WERI-Rb-1 (cell line): ENCODE measurements around the gene DNPEP.
"Not testable (repeated sequence)": the region's sequence is repeated elsewhere in the genome, so short reads cannot be mapped to it uniquely, and the experiment has no call there.

ENCODE experiments used
- DNase-seq: peaks from one replicate; pipeline ENCODE4 v3.0.0-alpha.2; 2020
- H3K27ac ChIP-seq: fragments of 250-450 bp; sonication (Bioruptor Pico); 2 replicates; pipeline ENCODE4 v1.5.1; 2020; ENCODE audit warnings: mild to moderate bottlenecking, moderate library complexity
- H3K27me3 ChIP-seq: fragments of 250-450 bp; sonication (Bioruptor Pico); 2 replicates; pipeline ENCODE4 v1.5.1; 2021; ENCODE audit warnings: mild to moderate bottlenecking, low read depth, moderate library complexity; ENCODE audit not compliant: insufficient read depth, severe bottlenecking
- H3K36me3 ChIP-seq: fragments of 250-450 bp; sonication (Bioruptor Pico); 2 replicates; pipeline ENCODE4 v1.5.1; 2020; ENCODE audit warnings: mild to moderate bottlenecking, moderate library complexity
- H3K4me3 ChIP-seq: 2 replicates; pipeline ENCODE4 v1.5.1; 2011; ENCODE audit warnings: low read depth, mild to moderate bottlenecking, control low read depth, low read length
- H3K9me3 ChIP-seq: fragments of 250-450 bp; sonication (Bioruptor Pico); 2 replicates; pipeline ENCODE4 v1.5.1; 2021; ENCODE audit warnings: mild to moderate bottlenecking, moderate library complexity; ENCODE audit not compliant: severe bottlenecking
- TF ChIP-seq, protein P1 (sequence below): IDR thresholded peaks from 2 replicates; pipeline ENCODE4 v1.5.1; 2011; ENCODE audit warnings: low read depth, mild to moderate bottlenecking, control low read depth, inconsistent platforms, low read length

DNPEP gene

GRCh38 chr2:219409619-219410018 lies 21.9 kb upstream of the DNPEP start:
- Histone ChIP-seq H3K27me3 (no peaks in the 10 kb centered on the region), H3K27ac (no peak overlapping the region), H3K9me3 (peaks cover 3% of the 10 kb centered on the region), H3K36me3 (no peaks in the 10 kb centered on the region), H3K4me3 (no peak overlapping the region)
- TF ChIP-seq, protein P1, sequence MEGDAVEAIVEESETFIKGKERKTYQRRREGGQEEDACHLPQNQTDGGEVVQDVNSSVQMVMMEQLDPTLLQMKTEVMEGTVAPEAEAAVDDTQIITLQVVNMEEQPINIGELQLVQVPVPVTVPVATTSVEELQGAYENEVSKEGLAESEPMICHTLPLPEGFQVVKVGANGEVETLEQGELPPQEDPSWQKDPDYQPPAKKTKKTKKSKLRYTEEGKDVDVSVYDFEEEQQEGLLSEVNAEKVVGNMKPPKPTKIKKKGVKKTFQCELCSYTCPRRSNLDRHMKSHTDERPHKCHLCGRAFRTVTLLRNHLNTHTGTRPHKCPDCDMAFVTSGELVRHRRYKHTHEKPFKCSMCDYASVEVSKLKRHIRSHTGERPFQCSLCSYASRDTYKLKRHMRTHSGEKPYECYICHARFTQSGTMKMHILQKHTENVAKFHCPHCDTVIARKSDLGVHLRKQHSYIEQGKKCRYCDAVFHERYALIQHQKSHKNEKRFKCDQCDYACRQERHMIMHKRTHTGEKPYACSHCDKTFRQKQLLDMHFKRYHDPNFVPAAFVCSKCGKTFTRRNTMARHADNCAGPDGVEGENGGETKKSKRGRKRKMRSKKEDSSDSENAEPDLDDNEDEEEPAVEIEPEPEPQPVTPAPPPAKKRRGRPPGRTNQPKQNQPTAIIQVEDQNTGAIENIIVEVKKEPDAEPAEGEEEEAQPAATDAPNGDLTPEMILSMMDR, result no peak
- DNase-seq, result no peak

DNA sequence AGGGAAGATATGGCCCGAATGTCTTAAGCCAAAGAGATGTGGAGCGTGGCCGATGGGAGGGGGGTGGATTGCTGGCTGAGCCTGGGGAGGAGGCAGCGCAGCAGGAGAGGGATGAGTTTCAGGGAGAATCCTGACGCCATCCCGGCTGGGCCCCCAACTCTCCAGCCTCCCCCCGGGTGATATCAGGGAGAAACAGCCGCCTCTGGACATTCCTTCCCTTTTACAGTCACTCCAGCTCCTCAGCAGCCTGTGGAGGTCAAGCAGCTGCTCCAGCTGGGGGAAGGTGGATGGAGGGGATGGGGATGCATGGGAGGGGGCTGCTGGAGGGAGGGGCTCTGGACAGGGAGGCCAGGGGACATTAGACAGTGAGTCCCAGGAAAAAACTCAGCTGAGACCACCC lies 20.9 kb upstream of the DNPEP start:
- DNase-seq, result no peak
- H3K27ac ChIP-seq, result no peak overlapping the region
- peaks cover 3% of the 10 kb centered on the region for H3K9me3 ChIP-seq
- no peaks in the 10 kb centered on the region for H3K27me3 ChIP-seq
- no peak overlapping the region for H3K4me3 ChIP-seq
- TF ChIP-seq, protein P1, result no peak
- H3K36me3 ChIP-seq, result no peaks in the 10 kb centered on the region

DNA sequence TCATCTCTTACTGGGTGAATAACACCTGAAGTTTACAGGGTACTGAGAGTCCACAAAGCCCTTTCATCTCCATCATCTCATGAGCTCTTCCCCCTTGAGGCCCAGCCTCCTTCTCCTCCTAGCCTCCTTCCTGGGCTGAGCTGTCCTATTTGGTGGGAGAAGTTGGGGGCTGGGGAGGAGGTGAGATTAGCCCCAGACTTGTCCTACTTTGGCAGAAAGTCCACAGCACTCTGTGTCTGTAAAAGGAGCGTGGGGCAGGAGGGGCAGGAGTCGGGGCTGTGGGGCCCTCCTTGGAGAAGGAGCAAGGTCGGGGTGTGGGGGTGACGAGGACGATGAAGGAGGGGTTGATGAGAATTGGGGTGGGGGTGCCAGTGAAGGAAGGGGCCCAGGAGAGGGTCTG lies 20.5 kb upstream of the DNPEP start:
- H3K27me3 ChIP-seq, result no peaks in the 10 kb centered on the region
- TF ChIP-seq, protein P1, result no peak
- no peak overlapping the region for H3K4me3 ChIP-seq
- peaks cover 3% of the 10 kb centered on the region for H3K9me3 ChIP-seq
- no peaks in the 10 kb centered on the region for H3K36me3 ChIP-seq
- no peak overlapping the region for H3K27ac ChIP-seq
- no peak for DNase-seq

GRCh38 chr2:219407343-219407742 lies 19.6 kb upstream of the DNPEP start:
- not testable (repeated sequence) for H3K36me3 ChIP-seq, H3K27ac ChIP-seq, H3K4me3 ChIP-seq, H3K9me3 ChIP-seq, H3K27me3 ChIP-seq, DNase-seq

- Histone ChIP-seq H3K4me3 (no peak overlapping the region), H3K27ac (no peak overlapping the region), H3K27me3 (no peaks in the 10 kb centered on the region), H3K36me3 (no peaks in the 10 kb centered on the region), H3K9me3 (no peaks in the 10 kb centered on the region)
- DNase-seq, result no peak
- TF ChIP-seq, protein P1, result no peak
These were observed 19.1 kb upstream of the DNPEP start for GRCh38 chr2:219406861-219407230.

GRCh38 chr2:219405958-219406860 lies 18.5 kb upstream of the DNPEP start:
- no peaks in the 10 kb centered on the region for H3K36me3 ChIP-seq
- no peaks in the 10 kb centered on the region for H3K9me3 ChIP-seq
- DNase-seq, result no peak
- TF ChIP-seq, protein P1, result no peak
- H3K27me3 ChIP-seq, result no peaks in the 10 kb centered on the region
- no peak overlapping the region for H3K27ac ChIP-seq
- H3K4me3 ChIP-seq, result no peak overlapping the region
